HG02763 (cell line): ENCODE measurements around the gene INPP5A.
A peak's percentile ranks its signal among the peaks of the same experiment; 100 is the strongest.
"Not testable (repeated sequence)": the region's sequence is repeated elsewhere in the genome, so short reads cannot be mapped to it uniquely, and the experiment has no call there.

Experiments
- ATAC-seq: cut with Tn5 transposase; IDR thresholded peaks from one replicate; pipeline ENCODE4 v1.9.1; 2021; ENCODE audit warnings: mild to moderate bottlenecking, moderate library complexity; ENCODE audit not compliant: unreplicated experiment

Gene INPP5A

GRCh38 chr10:132559538-132559937 lies 22.0 kb downstream of the INPP5A start:
- ATAC-seq, result no peak

- ATAC-seq, result no peak
Observed at GRCh38 chr10:132560241-132560731, 22.7 kb downstream of the INPP5A start.

- no peak for ATAC-seq
Observed at GRCh38 chr10:132562177-132562915, 24.8 kb downstream of the INPP5A start.

- no peak for ATAC-seq
Observed at GRCh38 chr10:132562916-132563456, 25.4 kb downstream of the INPP5A start.

GRCh38 chr10:132563485-132564248 lies 26.1 kb downstream of the INPP5A start:
- ATAC-seq, result peak; percentile 89

- no peak for ATAC-seq
Observed at GRCh38 chr10:132564249-132564605, 26.6 kb downstream of the INPP5A start.

- no peak for ATAC-seq
Observed at GRCh38 chr10:132564690-132565089, 27.1 kb downstream of the INPP5A start.

GRCh38 chr10:132565516-132566209 lies 28.1 kb downstream of the INPP5A start:
- ATAC-seq, result no peak

GRCh38 chr10:132566892-132567291 lies 29.3 kb downstream of the INPP5A start:
- no peak for ATAC-seq

GRCh38 chr10:132570265-132570664 lies 32.7 kb downstream of the INPP5A start:
- no peak for ATAC-seq

- ATAC-seq, result peak; percentile 52
Observed at GRCh38 chr10:132570771-132571649, 33.4 kb downstream of the INPP5A start.

- ATAC-seq, result peak; percentile 76
Observed at GRCh38 chr10:132571650-132572544, 34.3 kb downstream of the INPP5A start.

GRCh38 chr10:132572545-132572937 lies 35.0 kb downstream of the INPP5A start:
- ATAC-seq, result peak; percentile 0

GRCh38 chr10:132572946-132573345 lies 35.4 kb downstream of the INPP5A start:
- ATAC-seq, result not testable (repeated sequence)

GRCh38 chr10:132574288-132574687 lies 36.7 kb downstream of the INPP5A start:
- ATAC-seq, result no peak

- ATAC-seq, result no peak
Observed at GRCh38 chr10:132574783-132575319, 37.3 kb downstream of the INPP5A start.

GRCh38 chr10:132575320-132576201 lies 38.0 kb downstream of the INPP5A start:
- ATAC-seq, result no peak
